ENCODE measurements around the gene PSMC2.
"Not testable (repeated sequence)": the region's sequence is repeated elsewhere in the genome, so short reads cannot be mapped to it uniquely, and the experiment has no call there.

Gene PSMC2

DNA sequence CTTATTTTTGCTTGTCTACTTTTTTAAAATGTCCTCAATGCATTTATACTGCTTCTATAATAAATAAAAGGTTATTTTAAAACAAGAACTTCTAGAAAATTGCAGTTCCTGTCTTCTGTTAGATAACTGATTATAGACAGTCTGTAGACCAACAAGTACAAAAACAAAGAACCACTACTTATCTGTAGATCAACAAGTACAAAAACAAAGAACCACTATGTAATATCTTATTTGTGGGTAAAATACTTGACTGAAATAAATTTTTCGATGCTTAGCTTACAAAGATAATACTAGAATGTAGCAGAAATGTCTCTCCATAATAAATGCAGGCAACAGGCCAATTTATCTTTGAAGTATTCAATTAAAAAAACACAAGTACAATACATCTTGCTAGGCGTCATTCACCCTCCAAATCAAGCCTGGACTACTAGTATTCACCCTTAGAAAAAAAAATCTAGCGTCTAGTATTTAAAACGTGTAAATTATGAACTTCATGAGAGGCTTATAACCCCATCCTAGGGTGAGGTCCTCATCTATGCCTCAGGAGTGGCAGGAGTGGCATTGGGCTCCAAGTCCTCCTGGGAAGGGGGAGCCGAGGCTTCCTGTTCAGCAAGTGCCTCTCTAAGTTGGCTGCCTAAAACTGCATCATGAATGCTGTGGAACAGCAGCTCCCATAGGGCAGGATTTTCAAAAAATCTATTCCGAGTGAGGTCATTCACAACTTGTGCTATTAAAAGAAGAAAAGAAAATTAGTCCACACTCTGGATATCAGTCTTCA is 26.6 kb downstream of the PSMC2 start:
- no peak for DNase-seq (ENCODE audit: low read depth, low spot score)
- no peak overlapping the region for H3K27ac ChIP-seq

DNA sequence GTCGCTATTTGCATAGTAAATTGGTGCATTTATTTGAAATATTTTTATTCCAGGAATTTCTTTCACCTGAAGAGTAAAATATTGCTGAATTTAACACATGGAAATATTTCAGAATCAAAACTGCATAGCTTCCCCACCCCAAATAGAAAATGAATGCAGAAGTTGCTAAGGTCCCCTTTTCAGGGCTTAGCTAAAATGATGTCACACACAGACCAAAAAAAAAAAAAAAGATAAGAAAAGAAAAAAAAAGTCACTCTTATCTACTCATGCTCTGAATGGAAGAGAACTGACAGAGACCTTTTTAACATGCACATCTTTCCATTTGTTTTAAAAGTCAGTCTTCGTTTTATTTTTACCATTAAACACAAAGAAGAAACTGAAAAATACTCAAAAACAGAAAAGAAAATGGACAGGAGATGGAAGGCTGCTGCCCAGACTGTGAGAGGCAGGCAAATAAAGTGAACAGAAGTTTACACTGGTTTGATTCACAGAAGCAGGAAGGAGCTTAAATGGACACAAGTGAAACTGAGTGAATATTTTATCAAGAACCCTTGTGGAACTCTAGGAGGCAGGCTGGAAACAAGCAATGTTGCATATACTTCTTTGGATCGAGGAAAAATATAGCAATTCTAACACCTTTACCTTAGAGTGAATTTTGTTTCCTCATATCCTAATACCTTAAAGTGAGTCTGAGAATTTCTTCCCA is 32.0 kb downstream of the PSMC2 start:
- H3K27ac ChIP-seq, result no peak overlapping the region
- DNase-seq (ENCODE audit: low read depth, low spot score), result no peak

DNA sequence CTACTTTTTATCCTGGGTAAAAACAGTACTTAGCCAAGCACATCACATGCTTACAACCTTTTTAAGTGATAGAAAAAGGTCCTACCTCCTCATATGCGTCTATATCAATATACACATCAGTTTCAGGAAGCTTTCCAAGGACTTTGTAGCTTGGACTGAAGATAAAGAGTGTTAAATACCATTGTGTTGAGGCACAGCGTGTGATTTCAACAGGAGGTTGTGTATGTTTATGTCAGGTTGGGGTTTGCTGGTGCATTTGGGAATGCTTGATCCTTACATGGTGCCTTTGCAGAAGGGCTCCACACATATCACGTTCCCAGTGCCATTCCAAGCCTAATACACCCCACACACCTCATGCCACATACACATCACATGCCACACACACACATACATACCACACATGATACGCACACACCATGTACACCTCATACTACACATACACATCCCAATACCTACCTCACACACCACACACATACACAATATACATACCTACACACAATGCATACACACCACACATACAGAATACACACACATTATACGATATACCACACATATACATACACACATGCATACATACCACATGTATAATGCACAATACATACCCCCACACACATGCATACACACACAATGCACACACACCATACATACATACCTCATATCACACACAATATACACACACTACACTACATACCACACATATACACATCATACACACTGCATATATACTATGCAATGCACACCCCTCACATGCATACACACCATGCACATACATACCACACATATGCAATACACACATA is 33.1 kb downstream of the PSMC2 start:
- no peak overlapping the region for H3K27ac ChIP-seq
- DNase-seq (ENCODE audit: low read depth, low spot score), result no peak

DNA sequence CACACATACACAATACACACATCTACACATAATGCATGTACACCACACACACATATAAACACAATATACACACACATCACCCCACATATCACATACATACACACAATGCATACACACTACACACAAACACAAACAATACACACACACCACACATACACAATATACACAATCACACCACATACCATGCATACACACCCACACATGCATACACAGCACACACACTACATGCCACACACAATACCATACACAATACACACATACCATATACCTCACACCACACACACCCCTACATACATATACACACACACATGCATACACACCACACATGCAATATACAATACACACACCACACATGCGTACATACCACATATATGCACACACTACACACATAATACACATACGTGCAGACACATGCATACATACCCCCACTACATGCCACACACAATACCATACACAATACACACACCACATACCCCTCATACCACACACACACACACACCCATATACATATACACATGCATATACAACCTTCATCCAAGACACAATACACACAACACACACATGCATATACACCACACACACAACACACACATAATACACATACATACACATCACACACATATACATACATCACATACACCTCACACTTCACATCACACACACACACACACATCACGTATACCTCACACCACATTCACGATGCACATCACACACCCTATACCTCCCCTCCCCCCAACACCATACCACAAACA is 34.0 kb downstream of the PSMC2 start:
- H3K27ac ChIP-seq, result no peak overlapping the region
- DNase-seq (ENCODE audit: low read depth, low spot score), result no peak

DNA sequence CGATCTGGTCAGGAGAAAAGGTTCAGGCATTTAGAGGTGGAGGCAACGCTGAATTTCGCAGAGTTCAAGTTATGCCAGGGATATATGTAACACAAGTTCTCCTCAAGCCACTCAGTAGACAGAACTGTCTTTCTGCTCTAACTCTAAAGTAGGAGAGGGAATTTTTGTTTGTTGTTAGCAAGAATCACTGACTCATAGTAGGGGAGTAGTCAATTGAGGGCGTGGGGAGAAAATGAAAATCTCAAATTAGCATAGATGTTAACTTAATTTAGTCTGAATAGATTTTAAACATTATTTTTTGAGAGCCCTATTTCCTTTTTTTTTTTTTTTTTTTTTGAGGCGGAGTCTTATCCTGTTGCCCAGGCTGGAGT is 34.6 kb downstream of the PSMC2 start:
- DNase-seq (ENCODE audit: low read depth, low spot score), result no peak
- H3K27ac ChIP-seq, result no peak overlapping the region

DNA sequence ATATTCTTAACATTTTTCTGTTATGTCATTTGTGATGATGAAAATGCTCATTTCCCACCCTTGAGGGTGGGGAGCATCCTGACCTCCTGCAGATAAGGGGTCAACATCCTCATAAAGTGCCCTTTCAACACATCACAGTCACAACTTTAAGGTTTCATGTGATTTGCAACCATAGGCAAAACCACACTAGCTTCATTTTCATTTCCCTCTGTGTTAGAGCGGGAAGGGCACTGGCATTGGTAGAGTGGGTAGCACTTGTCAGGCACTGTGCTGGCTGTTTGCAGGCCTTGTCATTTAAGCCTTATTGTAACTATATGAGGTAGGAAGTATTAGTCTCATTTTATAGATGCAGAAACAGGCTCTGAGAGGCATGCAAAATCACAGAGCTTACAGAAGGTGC is 39.8 kb downstream of the PSMC2 start:
- DNase-seq (ENCODE audit: low read depth, low spot score), result no peak
- H3K27ac ChIP-seq, result no peak overlapping the region

DNA sequence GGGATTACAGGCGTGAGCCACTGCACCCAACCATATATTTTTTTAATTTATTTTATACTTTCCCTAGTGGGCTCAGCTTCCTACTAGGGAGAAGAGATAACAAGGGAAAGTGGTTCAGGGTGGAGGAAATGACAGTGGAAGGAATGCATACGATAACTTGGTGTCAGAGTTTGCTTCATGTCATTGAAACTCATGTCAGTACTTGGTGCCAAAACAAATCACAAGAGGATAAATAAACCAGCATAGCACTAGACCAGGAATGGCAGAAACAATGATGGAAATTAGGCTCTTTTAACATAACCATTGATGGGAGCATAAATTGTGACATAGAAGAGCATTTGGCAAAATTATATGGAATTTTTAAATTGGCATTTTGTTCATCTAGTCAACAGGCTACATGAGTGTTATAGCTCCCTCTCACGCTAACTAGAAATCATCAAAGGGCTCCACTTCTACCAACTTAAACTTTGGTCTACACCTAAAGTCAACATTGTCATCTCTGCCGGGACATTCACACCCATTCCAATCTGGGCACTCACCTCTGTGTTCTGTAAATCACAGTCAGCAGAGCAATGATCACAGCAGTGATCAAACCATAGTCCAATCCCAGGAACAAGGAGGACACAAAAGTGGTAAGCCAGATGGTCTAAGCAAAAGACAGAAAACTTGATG is 41.2 kb downstream of the PSMC2 start:
- H3K27ac ChIP-seq, result no peak overlapping the region
- no peak for DNase-seq (ENCODE audit: low read depth, low spot score)

DNA sequence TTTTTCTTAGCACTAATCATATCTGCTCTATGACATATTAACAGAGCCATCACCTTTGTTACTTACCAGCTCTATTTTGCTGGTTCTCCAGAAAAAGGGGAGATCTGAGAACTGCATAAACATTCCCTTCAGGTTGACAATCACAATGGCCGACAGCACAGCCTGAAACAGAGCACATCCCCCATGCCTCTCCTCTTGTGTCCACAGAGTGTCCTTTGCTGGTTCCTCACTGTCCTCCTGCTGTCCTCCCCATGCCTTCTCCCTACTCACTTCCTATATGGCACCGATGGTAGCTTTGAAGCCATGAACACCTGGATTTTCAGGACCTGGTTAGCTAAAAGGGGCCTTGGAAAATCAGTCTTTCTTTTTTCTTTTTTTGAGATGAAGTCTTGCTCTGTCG is 41.8 kb downstream of the PSMC2 start:
- DNase-seq (ENCODE audit: low read depth, low spot score), result no peak
- no peak overlapping the region for H3K27ac ChIP-seq

DNA sequence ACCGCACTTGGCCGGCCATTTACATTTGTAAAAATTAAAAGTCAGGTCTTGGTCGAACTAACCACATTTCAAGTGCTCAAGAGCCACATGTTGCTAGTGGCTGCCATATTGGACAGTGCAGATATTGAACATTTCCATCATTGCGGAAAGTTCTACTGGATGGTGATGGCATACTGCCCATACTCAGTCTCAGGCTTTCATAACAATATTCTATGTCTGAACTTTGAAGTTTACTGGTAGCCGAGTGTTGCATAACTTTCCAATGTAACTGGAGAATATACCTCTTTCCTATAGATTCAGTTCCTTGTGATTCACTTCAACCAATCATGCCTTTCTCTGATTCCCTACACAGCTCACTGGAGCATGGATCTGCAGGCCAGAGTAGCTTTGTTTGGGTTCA is 43.7 kb downstream of the PSMC2 start:
- H3K27ac ChIP-seq, result no peak overlapping the region
- no peak for DNase-seq (ENCODE audit: low read depth, low spot score)

DNA sequence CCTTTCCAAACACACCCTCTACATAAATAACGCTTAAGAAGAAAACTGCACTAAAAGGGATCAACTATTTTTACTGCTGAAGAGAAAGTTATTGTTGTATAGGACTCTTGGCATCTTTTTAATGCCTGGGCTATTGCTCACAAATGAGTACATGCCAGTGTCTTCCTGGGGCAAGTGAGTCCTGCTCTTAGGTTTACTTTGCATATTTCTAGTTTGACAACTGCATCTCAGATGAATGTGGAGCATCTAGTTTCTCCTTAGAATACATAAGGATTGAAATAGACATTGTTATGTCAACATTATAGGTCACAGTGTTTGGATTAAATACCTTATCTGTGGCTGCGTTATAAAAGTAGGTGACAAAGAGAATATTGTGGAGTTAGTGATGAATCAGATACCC is 44.5 kb downstream of the PSMC2 start:
- no peak overlapping the region for H3K27ac ChIP-seq
- peak; percentile 20 for DNase-seq (ENCODE audit: low read depth, low spot score)

DNA sequence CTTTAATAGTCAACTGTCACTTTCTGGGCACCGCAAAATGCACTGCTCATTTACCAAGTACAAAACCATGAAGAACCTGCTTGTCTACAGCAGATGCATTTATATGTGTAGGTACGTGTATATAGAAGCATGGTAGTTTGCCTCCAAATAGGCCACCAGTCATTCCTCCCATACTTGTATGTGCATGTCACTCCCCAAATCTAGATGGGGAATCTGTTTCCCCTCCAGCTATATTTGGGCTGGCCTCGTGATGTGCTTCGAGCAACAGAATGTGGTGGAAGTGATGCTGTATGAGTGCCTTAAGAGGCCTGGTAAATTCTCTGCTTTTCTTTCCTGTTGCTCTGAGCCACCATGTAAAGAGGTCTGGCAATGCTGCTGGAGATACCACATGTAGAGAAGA is 47.1 kb downstream of the PSMC2 start:
- H3K27ac ChIP-seq, result no peak overlapping the region
- DNase-seq (ENCODE audit: low read depth, low spot score), result no peak

DNA sequence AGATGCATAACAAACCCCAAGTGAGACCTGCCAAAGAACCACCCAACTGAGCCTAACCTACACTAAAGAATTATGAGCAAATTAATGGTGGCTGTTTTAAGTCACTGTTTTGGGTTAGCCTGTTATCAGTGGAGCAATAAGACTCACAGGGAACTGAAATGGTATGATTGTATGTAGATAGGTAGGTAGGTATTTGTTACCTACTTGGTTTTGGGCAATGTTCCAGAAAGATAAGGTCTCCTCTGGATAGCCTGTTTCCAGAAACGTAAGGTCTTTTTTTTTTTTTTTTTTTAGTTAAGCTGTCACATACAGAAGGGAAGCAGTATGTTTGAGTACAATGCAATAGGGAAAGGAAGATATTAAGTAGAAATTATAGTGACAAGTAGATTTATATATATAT is 47.6 kb downstream of the PSMC2 start:
- no peak for DNase-seq (ENCODE audit: low read depth, low spot score)
- H3K27ac ChIP-seq, result no peak overlapping the region

DNA sequence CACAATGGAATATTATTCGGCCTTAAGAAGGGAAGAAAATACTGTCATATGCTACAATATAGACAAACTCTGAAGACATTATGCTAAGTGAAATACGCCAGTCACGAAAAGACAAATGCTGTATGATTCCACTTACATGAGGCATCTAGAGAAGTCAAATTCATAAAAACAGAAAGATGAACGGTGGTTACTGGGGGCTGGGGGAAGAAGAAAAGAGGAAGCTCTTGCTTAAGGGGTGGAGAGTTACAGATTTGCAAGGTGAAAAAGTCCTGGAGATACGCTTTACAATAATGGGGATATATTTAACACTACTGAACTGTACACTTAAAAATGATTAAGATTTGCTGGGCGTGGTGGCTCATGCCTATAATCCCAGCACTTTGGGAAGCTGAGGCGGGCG is 49.0 kb downstream of the PSMC2 start:
- no peak overlapping the region for H3K27ac ChIP-seq
- DNase-seq (ENCODE audit: low read depth, low spot score), result no peak

DNA sequence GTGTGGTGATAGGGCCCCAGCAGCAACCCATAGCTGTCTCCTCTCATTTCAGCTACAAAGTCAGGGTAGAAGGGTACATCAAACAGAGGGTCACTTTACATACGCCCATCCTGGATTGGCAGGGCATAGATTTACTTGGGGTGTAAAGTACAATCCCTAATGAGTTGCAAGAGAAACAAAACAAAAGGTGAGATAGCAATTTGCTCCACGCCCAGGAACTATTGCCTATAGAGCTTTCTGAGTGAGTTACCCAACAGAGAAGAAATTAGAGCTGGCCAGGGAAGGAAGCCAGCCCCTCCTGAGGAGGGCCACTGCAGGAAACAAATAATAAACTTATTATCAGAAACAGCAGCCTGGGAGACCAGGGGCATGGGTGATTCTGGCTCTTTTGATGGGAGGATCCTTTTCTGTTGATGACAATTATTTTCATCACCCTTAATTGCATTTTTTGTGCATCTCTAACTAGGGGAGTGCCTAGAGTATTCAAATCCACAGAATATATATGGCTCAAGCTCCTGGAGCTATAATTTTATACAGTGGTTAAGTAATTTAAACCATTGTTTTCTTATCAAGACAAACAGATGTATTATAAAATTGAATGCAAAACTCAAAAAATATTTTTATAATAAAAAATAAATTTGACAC is 51.2 kb downstream of the PSMC2 start:
- H3K27ac ChIP-seq, result no peak overlapping the region
- DNase-seq (ENCODE audit: low read depth, low spot score), result no peak

DNA sequence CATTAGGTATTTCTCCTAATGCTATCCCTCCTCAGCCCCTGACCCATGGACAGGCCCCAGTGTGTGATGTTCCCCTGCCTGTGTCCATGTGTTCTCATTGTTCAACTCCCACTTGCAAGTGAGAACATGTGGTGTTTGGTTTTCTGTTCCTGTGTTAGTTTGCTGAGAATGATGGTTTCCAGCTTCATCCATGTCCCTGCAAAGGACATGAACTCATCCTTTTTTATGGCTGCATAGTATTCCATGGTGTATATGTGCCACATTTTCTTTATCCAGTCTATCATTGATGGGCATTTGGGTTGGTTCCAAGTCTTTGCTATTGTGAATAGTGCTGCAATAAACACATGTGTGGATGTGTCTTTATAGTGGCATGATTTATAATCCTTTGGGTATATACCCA is 52.2 kb downstream of the PSMC2 start:
- DNase-seq (ENCODE audit: low read depth, low spot score); H3K27ac ChIP-seq: not testable (repeated sequence)

DNA sequence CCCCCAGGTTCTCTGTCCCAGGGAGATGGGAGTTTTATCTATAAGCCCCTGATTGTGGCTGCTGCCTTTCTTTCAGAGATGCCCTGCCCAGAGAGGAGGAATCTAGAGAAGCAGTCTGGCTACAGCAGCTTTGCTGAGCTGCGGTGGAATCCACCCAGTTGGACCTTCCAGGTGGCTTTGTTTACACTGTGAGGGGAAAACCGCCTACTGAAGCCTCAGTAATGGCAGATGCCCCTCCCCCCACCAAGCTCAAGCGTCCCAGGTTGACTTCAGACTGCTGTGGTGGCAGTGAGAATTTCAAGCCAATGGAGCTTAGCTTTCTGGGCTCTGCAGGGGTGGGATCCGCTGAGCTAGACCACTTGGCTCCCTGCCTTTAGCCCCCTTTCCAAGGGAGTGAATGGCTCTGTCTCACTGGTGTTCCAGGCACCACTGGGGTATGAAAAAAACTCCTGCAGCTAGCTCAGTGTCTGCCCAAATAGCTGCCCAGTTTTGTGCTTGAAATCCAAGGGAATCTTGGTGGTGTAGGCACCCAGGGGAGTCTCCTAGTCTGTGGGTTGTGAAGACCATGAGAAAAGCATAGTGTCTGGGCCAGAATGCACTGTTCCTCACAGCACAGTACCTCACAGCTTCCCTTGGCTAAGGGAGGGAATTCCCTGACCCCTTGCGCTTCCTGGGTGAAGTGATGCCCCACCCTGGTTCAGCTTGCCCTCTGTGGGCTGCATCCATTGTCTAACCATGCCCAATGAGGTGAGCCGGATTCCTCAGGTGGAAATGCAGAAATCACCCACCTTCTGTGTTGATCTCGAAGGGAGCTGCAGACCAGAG is 58.6 kb downstream of the PSMC2 start:
- H3K27ac ChIP-seq, result not testable (repeated sequence)

DNA sequence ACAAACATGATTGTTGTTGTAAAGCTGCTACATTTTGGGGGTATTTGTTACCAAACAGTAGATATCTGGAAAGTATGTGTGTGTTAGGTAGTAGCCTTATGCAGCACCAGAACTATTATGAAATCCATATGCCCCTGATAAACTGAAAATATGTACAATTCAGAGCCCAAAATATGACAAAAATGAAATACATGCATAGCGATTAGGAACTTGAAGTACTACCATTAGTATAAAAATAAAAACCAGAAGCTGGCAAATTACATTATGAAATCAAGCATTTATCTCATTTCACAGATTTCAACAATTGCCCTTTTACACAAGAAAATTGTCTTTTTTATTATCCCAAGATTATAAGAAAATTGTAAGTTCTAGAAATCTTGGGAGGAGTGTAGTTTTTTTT is 64.7 kb downstream of the PSMC2 start:
- DNase-seq (ENCODE audit: low read depth, low spot score), result no peak
- H3K27ac ChIP-seq, result no peak overlapping the region

More for the DNA sequence above, 58.6 kb downstream of the PSMC2 start:
- DNase-seq (ENCODE audit: low read depth, low spot score), result not testable (repeated sequence)

DNA sequence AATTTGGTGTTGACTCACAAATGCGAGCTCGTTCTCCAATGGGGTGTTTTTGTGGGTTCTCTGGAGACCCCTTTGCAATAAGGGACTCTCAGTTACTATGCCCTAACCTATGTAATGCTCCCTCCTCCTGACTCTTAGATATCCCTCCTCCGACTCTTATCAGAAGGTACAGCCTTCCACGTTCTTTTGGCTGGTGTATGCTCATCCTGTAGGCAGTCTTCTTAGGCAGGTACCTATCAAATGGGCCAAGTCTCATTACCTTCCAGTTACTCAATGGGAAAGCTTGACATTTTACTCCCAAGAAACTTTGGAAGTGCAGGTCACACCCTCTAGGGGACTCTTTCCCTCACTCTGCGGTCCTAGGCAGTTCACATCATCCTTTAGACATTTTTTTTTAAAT is 66.0 kb downstream of the PSMC2 start:
- DNase-seq (ENCODE audit: low read depth, low spot score), result no peak
- H3K27ac ChIP-seq, result no peak overlapping the region

DNA sequence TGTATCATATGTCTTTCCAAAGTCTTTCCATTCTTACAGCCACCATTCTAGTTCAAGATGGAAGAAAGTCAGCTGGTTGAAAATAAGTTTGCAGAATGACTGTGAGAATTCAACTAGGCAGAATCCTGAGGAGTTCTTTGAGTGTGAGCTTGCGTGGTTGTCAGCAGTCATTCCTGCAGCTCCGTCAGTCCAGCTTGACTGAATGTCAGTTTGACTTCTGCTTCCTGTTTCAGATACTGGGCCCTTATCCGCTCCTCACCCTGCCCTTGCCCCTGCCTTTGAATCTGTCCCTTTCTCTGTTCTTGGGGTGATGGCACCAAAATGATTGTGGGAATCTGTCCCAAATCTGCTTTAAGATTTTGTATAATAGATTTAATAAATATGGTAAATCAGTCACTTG is 70.8 kb downstream of the PSMC2 start:
- DNase-seq (ENCODE audit: low read depth, low spot score), result no peak
- no peak overlapping the region for H3K27ac ChIP-seq

Data from epithelial cell of prostate (primary cell).